Heart left ventricle (tissue), 13 donors: Measurements from ENCODE around the gene LSR.

Experiments
- CTCF ChIP-seq, 12 donors: fragments of 200-600 bp; sonication (generic) in 4 of 12; IDR thresholded peaks; one replicate each; pipeline versions ENCODE4 v1.5.0 to v1.8.0; 2018 to 2022; ENCODE audit warnings: antibody characterized with exemption in 12 of 12, mild to moderate bottlenecking in 5 of 12
- POLR2A ChIP-seq, 2 donors: fragments of 450-650 bp; IDR thresholded peaks; one replicate each; pipeline ENCODE4 v1.6.1; 2017; ENCODE audit warnings: antibody characterized with exemption in 2 of 2, mild to moderate bottlenecking in 2 of 2, moderate library complexity in 2 of 2
- donor health status: ischemic (EF 13 %, LVEDD 7.1; RV severe dilation, severe dysfunction).
- donor health status: DM: no; HTN: yes; CAD: no.
- donor health status: DM: no; HTN: no; CAD: no.
- donor health status: ischemic (EF 25% LVEDD 6.9; RV normal size, moderate dysfunction).
- donor health status: ischemic (EF 25% LVEDD 5.7; RV mildly dilated, moderate dysfunction).
- donor health status: ischemic (EF 35%, LVEDD 5.7; RV mildly dilated, moderate dysfunction).
- donor health status: nonischemic (EF 11% LVEDD 7.7; RV severe dilation, severe dysfunction).
- donor health status: DM: yes; HTN: yes; CAD: no.
- donor health status: PGD.
- donor health status: ischemic (EF 29% LVEDD 5.4; RV normal size, mild dysfunction).
- donor health status: nonischemic (EF 23%, LVEDD 6.1; RV moderate dilation, normal function).

- TF ChIP-seq POLR2A (IDR thresholded peaks at IDR 0.05) = no peak
- no peak for TF ChIP-seq CTCF (IDR thresholded peaks at IDR 0.05)
Observed at GRCh38 chr19:35199481-35199880, 49.3 kb upstream of the LSR start.
